Activated naive CD8-positive, alpha-beta T cell treated with anti-CD3 and anti-CD28 coated beads, Interleukin-2, amount 50 U/mL, for 24 hours (primary cell): ENCODE measurements around the gene FAM83D.
"Not testable (repeated sequence)": the region's sequence is repeated elsewhere in the genome, so short reads cannot be mapped to it uniquely, and the experiment has no call there.

ENCODE experiments used
- ATAC-seq: fragments of 150-1000 bp; cut with Tn5 transposase; one replicate; pipeline ENCODE4 v1.10.0; 2021
- DNase-seq: peaks from one replicate; pipeline ENCODE4 v3.0.0; 2021
- H3K27ac Mint-ChIP-seq: one replicate; pipeline ENCODE4 v1.8.0; 2021; ENCODE audit warnings: mild to moderate bottlenecking, mixed read lengths
- H3K27me3 Mint-ChIP-seq: one replicate; pipeline ENCODE4 v1.8.0; 2021; ENCODE audit warnings: mixed read lengths
- H3K36me3 Mint-ChIP-seq: one replicate; pipeline ENCODE4 v1.8.0; 2021; ENCODE audit warnings: low read depth, mixed read lengths
- H3K4me1 Mint-ChIP-seq: one replicate; pipeline ENCODE4 v1.8.0; 2021; ENCODE audit warnings: mixed read lengths
- H3K4me3 Mint-ChIP-seq: one replicate; pipeline ENCODE4 v1.8.0; 2021; ENCODE audit warnings: mild to moderate bottlenecking, moderate library complexity, mixed read lengths
- H3K9me3 Mint-ChIP-seq: one replicate; pipeline ENCODE4 v1.8.0; 2021; ENCODE audit warnings: mixed read lengths

Gene FAM83D

DNA sequence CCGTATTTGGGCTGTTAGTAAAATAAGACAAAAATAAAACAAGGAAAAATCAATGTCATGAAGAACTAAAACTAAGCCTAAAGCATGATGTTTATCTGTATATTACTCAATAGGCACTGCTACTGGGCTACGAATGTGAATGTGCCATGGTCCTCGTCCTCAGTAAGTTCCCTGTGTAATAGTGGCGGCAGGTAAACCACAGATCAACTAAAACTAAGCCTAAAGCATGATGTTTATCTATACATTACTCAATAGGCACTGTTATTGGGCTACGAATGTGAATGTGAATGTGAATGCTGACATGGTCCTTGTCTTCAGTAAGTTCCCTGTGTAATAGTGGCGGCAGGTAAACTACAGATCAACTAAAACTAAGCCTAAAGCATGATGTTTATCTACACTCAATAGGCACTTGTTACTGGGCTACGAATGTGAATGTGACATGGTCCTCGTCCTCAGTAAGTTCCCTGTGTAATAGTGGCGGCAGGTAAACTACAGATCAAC, 34.0 kb downstream of the FAM83D start:
- not testable (repeated sequence) for H3K4me3 Mint-ChIP-seq

DNA sequence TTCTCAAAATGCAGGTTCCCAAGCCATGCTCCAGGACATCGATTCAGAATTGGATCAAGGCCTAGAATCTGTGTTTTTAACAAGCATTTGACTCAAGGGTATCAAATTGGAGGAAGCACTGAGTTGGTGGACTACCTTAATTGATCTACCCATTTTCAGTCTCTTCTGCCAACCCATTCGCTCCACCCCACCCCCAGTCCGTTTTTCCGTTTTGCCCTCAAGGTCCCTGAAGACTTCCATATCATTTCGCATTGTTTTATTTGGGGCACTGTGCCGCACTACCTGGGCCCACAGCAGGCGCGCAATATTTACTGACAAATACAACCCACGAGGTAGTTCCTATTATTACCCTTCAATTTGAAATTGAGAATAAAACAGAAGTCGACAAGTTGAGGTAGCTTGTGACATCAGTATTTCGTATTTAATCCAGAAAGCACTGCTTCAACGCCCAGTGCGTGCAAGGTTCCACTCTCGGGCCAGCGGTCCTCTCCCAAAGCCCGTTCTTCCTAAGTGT, 35.4 kb downstream of the FAM83D start:
- H3K27ac Mint-ChIP-seq: peak overlapping the region; percentile 95
- peaks cover 13% of the 10 kb centered on the region for H3K36me3 Mint-ChIP-seq
- DNase-seq (peak; percentile 33), ATAC-seq (no peak)
- no peaks in the 10 kb centered on the region for H3K9me3 Mint-ChIP-seq
- no peaks in the 10 kb centered on the region for H3K27me3 Mint-ChIP-seq
- peaks cover 35% of the 10 kb centered on the region for H3K4me1 Mint-ChIP-seq
- peak overlapping the region; percentile 97 for H3K4me3 Mint-ChIP-seq

More for the DNA sequence above, 34.0 kb downstream of the FAM83D start:
- Mint-ChIP-seq H3K4me1 (peaks cover 32% of the 10 kb centered on the region), H3K36me3 (peaks cover 10% of the 10 kb centered on the region)
- not testable (repeated sequence) for H3K27me3 Mint-ChIP-seq, DNase-seq, ATAC-seq, H3K9me3 Mint-ChIP-seq, H3K27ac Mint-ChIP-seq

DNA sequence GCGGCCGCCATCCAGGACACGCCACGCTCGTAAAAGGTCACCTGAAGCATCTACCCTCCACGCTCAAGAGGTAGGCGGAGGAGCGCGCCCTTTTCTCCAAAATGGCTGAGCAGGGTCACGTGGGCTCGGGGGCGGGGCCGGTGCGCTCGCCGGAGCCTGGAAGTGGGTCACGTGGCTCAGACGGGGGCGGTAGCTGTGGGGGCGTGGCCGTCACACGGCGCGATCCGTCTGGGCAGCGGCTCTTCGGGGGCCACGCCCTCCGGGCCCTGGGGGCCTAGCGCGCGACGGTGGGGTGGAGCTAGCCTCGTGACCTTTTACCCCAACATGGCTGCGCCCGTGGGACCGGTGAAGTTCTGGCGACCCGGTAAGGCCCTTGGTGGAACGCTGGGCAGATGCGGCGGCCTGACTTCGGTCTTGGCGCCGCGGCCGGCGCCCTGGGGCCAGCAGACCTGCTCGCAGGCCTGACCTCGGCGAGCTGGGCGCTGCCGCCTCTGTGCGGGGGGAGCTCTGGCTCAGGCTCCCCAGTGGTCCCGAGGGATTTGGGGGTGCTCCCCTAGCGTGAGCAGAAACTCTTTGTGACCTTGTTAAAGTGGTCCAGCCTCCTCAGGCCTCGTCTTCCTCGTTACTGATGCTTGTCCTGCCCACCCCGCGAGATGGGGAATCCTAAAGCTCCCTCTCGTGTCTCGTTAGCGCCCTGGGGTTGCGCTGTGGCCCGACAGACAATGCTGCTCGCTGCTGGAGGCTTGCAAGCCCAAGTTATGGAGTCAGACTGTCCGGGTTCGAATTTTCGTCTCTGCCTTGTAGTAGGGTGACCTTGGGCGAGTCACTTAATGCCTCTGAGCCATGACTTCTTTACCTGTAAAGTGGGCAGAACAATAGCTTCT, 36.1 kb downstream of the FAM83D start, which contains the start of gene DHX35:
Gene DHX35, plus strand, starts transcription at position 301 of the 884 bp plus-strand sequence. Its CDS starts 24 bp downstream, at position 325.
- Mint-ChIP-seq H3K27ac (peak within 1 kb of the TSS; percentile 96), H3K4me1 (peaks cover 35% of the 10 kb centered on the region), H3K36me3 (peaks cover 13% of the 10 kb centered on the region), H3K9me3 (no peaks in the 10 kb centered on the region), H3K27me3 (no peaks in the 10 kb centered on the region), H3K4me3 (peak within 1 kb of the TSS; percentile 97)
- ATAC-seq (peak; percentile 99), DNase-seq (peak; percentile 99)

DNA sequence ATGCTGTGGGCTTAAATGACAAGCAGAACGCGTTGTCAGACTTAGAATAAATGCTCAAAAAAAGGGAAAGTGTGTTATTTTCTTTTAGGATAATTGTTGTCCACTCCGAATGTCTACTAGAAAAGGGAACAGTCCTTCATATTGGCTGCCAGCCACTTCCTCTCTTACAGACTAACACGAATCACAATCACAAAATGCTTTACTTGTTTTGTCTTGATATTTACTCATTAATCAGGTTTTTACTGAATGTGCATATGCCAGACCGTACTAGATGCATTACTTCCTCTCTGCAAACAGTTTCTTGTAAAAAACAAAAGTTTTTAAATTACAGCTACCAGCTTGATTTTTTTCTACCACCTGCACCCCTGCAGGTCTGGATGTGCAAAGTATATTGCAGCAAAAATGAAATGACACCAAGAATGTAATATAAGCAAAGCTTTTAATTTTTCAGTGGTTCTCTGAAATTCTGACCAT, 36.7 kb downstream of the FAM83D start:
- Mint-ChIP-seq H3K9me3 (no peaks in the 10 kb centered on the region), H3K27me3 (no peaks in the 10 kb centered on the region), H3K27ac (peak overlapping the region; percentile 96), H3K4me3 (peak overlapping the region; percentile 97), H3K36me3 (peaks cover 14% of the 10 kb centered on the region), H3K4me1 (peaks cover 35% of the 10 kb centered on the region)
- ATAC-seq: no peak
- DNase-seq: no peak

DNA sequence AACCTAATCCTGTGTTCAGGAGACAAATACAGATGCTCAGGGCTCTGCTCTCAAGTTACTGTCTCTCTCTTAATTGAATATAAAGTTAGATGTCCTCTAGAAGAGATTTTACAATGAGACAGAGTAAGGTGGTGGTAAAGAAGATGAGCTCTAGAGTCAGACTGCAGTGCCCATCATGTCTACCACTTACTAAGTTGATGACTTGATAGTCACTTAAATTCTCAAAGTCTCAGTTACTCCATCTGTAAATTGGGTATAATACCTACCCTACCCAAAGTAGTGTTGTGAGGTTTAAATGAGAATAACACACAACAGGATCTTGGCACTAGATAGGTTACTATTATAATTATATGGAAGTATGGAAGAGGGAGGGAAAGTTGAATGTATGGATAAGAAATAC, 37.5 kb downstream of the FAM83D start:
- H3K4me1 Mint-ChIP-seq: peaks cover 35% of the 10 kb centered on the region
- DNase-seq (no peak), ATAC-seq (no peak)
- H3K27me3 Mint-ChIP-seq: no peaks in the 10 kb centered on the region
- peak overlapping the region; percentile 97 for H3K4me3 Mint-ChIP-seq
- no peaks in the 10 kb centered on the region for H3K9me3 Mint-ChIP-seq
- H3K36me3 Mint-ChIP-seq: peaks cover 15% of the 10 kb centered on the region
- H3K27ac Mint-ChIP-seq: peak overlapping the region; percentile 8

DNA sequence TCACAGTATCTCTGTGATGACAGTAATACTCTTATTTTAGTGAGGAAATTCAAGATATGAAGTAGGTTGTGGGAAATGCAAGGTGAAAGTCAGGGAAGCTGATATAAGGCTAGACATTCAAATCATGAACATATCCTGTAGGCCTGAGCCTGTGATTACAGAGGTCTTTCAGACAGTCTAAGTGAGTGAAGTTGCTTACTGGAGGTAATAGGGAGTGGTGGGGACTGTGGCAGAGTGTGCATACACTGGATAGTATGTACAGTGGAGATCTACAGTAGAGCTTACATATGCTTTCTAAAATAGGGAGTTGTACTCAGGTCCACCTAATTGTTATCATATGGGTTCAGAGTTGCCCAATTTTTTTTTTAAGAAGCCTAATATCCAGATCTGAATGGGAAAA, 39.0 kb downstream of the FAM83D start:
- H3K27ac Mint-ChIP-seq: no peak overlapping the region
- no peak overlapping the region for H3K4me3 Mint-ChIP-seq
- no peak for DNase-seq
- ATAC-seq: no peak
- H3K27me3 Mint-ChIP-seq: no peaks in the 10 kb centered on the region
- H3K9me3 Mint-ChIP-seq: no peaks in the 10 kb centered on the region
- peaks cover 35% of the 10 kb centered on the region for H3K4me1 Mint-ChIP-seq
- H3K36me3 Mint-ChIP-seq: peaks cover 22% of the 10 kb centered on the region

DNA sequence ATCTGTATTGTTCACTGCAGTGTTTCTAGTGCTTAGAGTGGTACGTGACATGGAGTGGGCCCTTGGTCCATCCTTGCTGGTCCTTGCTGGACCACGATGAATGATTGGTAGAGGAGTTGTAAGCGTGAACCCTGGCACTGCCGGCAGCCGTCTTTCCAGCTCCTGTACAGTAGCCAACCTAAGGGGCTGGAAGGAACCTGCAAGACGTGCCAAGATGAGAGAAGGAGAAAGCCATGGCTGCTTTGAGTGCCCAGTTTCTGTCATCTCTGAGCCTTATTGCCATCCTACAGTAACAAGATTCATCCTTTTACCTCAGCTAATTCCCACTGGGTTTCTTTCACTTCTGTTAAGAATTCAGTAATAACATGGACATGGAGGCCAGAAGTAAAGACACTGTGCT, 41.9 kb downstream of the FAM83D start:
- peaks cover 18% of the 10 kb centered on the region for H3K4me1 Mint-ChIP-seq
- H3K27ac Mint-ChIP-seq: no peak overlapping the region
- no peaks in the 10 kb centered on the region for H3K27me3 Mint-ChIP-seq
- no peak for ATAC-seq
- no peak for DNase-seq
- no peaks in the 10 kb centered on the region for H3K9me3 Mint-ChIP-seq
- no peak overlapping the region for H3K4me3 Mint-ChIP-seq
- H3K36me3 Mint-ChIP-seq: peaks cover 30% of the 10 kb centered on the region

DNA sequence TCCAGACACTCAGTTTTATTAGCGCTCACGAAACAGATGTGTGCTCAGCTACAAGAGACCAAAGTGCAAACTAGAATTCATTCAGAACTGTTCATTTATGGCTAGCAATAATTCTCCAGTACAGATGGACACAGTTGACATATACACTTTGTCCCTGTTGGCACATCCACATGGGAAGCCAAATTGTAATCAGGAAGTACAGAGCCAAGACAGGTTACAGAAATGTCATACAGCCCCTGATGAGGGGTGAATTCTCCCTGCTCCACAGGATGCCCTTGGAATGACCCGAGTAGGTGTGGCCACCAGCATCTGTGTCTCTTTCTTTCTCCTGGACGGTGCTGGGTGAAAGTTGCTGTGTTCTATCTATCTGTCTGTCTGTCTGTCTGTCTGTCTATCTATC, 43.5 kb downstream of the FAM83D start:
- no peak overlapping the region for H3K27ac Mint-ChIP-seq
- H3K27me3 Mint-ChIP-seq: no peaks in the 10 kb centered on the region
- DNase-seq: no peak
- H3K36me3 Mint-ChIP-seq: peaks cover 33% of the 10 kb centered on the region
- no peak overlapping the region for H3K4me3 Mint-ChIP-seq
- no peak for ATAC-seq
- peaks cover 8% of the 10 kb centered on the region for H3K4me1 Mint-ChIP-seq
- no peaks in the 10 kb centered on the region for H3K9me3 Mint-ChIP-seq

DNA sequence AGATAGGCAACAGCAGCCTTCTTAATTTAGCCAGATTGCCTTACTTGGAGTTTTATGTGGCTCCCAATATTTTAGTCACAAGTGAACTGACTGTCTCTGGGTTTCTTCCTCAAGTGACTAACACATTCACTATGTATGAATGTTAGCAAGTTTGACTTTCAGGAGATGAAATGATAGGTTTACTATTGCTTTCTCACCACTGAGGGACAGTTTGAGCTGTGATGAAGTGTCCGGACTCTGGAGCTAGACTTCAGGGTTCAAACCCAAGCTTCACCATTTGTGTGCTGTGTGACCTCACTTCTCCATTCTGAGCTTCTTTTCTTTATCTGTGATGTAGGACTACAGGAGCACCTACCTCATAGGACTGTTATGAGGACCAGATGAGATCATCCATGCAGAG, 44.1 kb downstream of the FAM83D start:
- no peak overlapping the region for H3K27ac Mint-ChIP-seq
- H3K27me3 Mint-ChIP-seq: no peaks in the 10 kb centered on the region
- peaks cover 35% of the 10 kb centered on the region for H3K36me3 Mint-ChIP-seq

DNA sequence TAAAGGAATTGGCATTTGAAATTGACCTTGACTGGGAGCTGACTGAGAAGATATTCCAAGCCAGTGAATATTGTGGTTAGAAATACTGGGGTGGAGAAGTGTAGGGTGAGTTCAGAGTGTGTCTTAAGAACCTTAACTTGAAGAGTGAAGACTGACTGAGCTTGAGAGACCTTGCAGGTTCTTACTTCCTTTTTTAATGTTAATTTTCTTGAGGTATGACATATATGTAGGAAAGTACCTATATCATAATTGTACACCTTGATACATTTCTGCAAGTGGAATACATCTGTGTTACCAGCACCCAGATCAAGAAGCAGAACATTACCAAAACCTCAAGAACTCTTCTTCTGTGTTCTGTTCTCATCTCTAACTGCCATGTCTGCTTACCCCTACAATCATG, 46.9 kb downstream of the FAM83D start:
- Mint-ChIP-seq H3K4me1 (peaks cover 3% of the 10 kb centered on the region), H3K36me3 (peaks cover 29% of the 10 kb centered on the region), H3K4me3 (no peak overlapping the region), H3K27me3 (no peaks in the 10 kb centered on the region), H3K27ac (no peak overlapping the region), H3K9me3 (no peaks in the 10 kb centered on the region)
- DNase-seq (no peak), ATAC-seq (no peak)

More for the DNA sequence above, 44.1 kb downstream of the FAM83D start:
- Mint-ChIP-seq H3K9me3 (no peaks in the 10 kb centered on the region), H3K4me3 (no peak overlapping the region), H3K4me1 (peaks cover 6% of the 10 kb centered on the region)
- DNase-seq: no peak
- ATAC-seq: no peak

DNA sequence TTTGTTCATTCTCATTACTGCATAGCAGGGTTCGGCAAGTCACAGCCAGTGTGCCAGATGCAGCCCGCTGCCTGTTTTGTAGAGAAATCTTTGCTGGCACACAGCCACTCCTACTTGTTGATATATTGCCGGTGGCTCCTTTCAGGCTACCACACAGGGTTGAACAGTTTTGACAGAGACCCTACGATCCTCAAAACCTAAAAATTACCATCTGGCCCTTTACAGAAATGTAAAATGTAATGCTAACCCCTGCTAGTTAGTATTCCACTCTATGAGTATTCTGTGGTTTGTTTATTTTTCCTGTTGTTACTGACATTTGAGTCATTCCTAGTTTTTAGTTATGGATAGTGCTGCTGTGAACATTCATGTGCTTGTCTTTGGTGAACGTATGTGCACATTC, 47.4 kb downstream of the FAM83D start:
- no peak for DNase-seq
- Mint-ChIP-seq H3K36me3 (peaks cover 29% of the 10 kb centered on the region), H3K9me3 (no peaks in the 10 kb centered on the region), H3K4me3 (no peak overlapping the region), H3K27me3 (no peaks in the 10 kb centered on the region), H3K4me1 (peaks cover 3% of the 10 kb centered on the region), H3K27ac (no peak overlapping the region)
- ATAC-seq: no peak

DNA sequence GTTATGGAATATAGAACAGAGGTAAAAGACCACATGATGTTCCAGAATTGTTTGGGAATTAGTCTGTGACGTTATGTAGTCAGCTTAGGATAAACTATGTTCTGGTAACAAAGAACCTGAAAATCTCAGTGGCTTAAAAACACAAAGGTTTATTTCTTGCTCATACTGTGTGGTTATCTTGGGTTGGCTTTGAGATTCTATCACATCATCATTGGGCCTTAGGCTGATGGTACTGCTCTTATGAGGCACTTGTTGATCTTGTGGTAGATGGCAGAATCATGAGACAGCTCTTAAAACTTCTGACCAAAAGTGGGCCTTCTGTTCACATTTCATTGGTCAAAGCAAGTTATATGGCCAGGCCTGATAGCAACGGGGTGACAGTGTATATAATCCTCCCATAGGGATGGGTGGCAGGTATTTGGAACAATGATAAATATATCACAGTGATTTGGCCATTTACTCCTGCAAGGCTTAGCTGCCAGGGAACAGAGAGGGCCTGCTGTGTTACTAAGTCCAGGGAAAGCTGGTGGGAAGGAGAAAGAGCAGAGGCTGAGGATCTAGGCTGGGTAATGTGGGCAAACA, 49.4 kb downstream of the FAM83D start:
- Mint-ChIP-seq H3K4me1 (peaks cover 3% of the 10 kb centered on the region), H3K36me3 (peaks cover 24% of the 10 kb centered on the region), H3K4me3 (no peak overlapping the region), H3K9me3 (no peaks in the 10 kb centered on the region), H3K27me3 (no peaks in the 10 kb centered on the region), H3K27ac (no peak overlapping the region)
- DNase-seq: no peak
- ATAC-seq: no peak

DNA sequence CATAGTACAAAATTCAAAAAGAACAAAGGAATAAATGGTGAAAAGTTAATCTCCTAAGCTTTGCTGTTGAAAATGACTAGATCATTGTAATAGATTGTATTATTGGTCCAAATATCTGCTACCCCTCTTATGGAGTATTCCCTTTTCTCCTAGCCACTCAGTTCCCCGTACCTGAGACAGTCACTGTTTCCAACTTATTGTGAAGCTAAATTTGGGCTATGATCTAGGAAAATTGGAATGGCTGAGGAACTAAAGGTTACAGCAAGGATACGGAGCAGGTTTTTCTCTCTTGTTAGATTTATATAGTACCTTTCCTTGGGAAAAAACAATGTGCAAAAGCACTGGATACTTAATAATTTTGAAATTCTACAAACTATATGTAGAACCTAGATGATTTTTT, 53.2 kb downstream of the FAM83D start:
- Mint-ChIP-seq H3K27ac (no peak overlapping the region), H3K4me1 (peaks cover 3% of the 10 kb centered on the region), H3K36me3 (peaks cover 19% of the 10 kb centered on the region), H3K9me3 (no peaks in the 10 kb centered on the region), H3K27me3 (no peaks in the 10 kb centered on the region), H3K4me3 (no peak overlapping the region)
- no peak for DNase-seq
- no peak for ATAC-seq

DNA sequence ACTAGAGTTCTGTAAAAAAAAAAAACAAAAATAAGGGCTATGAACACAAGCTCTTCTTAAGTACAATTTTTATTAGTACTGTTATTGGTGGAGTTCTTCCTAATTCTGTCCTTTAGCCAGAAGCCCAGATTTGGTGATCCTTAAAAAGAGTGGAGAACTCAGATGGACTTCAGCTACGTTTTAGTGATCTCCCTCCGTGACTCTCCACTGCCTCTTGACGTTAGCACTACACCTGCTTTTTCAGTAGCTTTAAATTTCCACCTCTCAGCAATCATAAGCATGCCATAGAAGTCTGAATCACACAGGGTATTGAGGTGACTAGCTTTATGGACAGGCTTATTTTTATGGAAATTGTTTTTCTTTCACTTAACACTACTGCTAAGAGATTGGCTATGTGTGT, 53.6 kb downstream of the FAM83D start:
- no peak for ATAC-seq
- Mint-ChIP-seq H3K36me3 (peaks cover 16% of the 10 kb centered on the region), H3K27ac (no peak overlapping the region), H3K4me3 (no peak overlapping the region), H3K4me1 (no peaks in the 10 kb centered on the region), H3K9me3 (no peaks in the 10 kb centered on the region), H3K27me3 (no peaks in the 10 kb centered on the region)
- no peak for DNase-seq

DNA sequence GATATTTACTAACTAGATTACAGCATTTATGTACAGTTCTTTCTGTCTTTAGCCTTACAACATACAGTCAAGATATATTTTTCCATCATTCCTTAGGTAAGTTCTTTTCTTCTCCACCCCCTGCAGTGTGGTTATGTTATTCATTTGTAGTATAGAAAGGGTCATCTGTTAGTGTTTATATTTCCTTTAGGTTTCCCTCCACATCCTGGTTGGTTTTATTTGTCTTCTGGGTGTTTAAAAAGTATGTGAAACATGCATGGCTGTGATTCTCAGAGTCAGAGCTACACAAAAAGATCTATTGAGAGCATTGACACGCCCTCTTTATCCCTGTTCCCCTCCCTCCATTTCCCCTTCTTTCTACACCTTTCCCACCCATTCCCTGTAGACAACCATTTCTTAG, 56.1 kb downstream of the FAM83D start:
- Mint-ChIP-seq H3K4me3 (no peak overlapping the region), H3K9me3 (no peaks in the 10 kb centered on the region), H3K36me3 (peaks cover 20% of the 10 kb centered on the region), H3K27ac (no peak overlapping the region), H3K4me1 (no peaks in the 10 kb centered on the region), H3K27me3 (no peaks in the 10 kb centered on the region)
- no peak for DNase-seq
- ATAC-seq: no peak
